HG02678 (cell line): ENCODE data around the gene IFITM5.
"Not testable (repeated sequence)": the region's sequence is repeated elsewhere in the genome, so short reads cannot be mapped to it uniquely, and the experiment has no call there.

Source experiments
- ATAC-seq: cut with Tn5 transposase; IDR thresholded peaks from one replicate; pipeline ENCODE4 v1.9.1; 2021; ENCODE audit warnings: mild to moderate bottlenecking, moderate library complexity; ENCODE audit not compliant: unreplicated experiment

IFITM5 gene

DNA sequence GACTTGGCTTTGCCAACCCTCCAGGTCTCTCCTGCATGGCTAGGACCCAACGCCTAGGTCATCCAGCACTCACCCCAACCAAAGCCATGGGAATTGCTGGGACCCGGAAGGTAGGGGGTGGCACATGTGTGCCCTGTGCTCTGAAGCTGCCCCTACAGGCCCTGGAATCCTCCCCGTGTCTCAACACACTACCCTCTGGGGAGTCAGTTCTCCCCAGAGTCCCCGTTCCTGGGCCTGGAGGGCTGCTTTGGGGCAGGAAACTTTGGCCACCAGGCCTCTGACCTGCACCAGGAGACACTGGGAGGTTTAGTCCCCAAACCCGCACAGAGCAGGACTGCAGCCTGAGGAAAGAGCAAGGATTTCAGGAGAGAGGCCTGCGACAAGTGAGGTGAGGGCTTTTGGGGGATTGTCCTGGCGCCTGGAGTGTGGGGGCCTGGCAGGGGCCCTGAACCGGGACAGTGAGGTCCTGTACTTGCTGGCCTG is 14.0 kb upstream of the IFITM5 start:
- ATAC-seq: no peak

DNA sequence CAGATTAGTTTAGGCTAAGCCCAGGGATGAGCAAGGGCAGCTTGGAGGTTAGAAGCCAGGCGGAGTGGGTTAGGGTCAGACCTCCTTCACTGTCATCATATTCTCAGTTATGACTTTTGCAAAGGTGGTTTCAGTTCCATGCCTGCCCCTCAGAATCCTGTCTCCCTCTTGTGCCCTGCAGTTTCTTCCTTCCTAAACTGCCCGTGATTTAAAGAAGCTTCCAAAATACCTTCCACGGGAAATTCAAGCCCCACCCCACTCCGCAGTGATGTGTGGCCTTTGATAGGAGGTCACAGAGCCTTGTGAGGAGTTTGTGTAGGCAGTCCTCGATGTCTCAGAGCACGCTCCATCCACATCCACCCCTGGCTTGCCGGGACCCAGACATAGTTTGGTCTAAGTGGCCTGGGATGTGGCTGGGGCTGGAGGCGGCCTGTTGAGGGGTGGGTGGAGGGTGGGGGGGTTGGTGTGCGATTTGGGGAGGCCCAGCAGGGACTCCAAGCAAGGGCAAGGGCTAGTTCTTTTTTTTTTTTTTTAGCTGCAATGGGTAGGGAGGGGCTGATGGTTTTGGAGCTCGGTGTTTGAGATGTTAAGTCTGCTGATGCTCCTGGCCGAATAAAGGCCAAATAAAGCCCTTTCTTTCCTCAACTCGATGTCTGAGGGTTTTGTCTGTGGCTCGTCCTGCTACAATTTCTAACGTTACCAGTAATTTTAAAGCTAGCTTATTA is 12.9 kb upstream of the IFITM5 start:
- ATAC-seq: no peak

DNA sequence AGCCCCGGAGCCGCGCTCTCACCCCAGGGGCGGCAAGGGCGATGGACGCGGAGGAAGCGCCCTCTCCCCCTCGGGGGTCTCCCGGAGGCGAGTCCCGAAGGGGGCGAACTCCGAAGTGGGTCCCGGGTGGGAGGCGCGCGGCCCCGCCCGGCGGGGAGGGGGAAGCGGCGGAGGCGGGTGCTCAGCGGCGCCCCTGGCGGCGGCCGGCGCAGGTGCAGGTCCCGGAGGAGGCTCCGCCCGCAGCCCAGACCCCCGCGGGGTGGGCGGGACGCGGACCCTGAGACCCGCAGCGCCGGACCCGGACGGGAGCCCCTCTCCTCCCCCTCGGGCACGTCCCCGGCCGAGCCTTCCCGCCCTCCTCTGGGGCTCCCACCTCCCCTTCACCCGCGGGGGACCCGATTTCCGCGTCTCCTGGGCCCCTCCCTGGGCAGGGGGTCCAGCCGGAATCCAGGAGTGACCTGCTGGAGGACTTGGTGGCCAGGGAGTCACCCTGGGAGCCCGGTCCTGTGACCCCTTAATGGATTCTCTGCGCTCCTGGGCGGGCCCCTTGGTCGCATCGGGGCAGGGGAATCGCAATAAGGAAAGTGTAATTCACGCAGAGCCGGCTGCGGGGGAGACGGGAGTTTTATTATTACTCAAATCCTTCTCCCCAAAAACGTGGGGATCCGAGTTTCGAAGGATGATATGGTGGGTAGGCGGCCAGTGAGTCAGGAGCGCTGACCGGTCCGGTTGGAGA is 11.9 kb upstream of the IFITM5 start:
- ATAC-seq: peak; percentile 39

DNA sequence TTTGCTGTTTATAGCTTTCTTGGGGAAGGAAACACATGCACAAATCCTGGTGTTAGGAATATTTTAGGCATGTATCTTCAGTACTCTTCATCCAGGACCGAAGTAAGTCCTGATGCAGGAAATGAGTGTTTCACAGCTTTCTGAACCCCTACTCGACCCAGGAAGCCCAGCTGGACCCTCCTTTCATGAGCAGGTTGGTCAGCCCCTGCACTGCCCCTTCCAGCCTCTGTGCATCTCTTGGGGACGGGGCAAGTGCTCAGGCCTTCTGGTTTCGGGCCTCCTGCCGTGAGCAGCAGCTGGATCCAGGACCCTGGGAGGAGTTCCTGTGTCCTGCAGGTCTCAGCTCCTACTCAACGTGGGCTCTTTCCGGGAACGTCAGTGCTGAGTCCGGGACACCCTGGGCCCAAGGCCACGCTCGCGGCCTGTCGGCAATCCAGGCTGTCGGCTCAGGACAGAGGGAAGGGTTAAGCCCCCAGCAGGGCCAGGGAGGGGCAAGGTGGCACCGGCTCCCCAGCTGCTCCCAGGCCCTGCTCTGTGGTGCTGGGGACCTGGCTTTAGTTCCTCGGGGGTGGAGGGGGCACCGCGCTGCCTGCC is 10.8 kb upstream of the IFITM5 start:
- not testable (repeated sequence) for ATAC-seq

DNA sequence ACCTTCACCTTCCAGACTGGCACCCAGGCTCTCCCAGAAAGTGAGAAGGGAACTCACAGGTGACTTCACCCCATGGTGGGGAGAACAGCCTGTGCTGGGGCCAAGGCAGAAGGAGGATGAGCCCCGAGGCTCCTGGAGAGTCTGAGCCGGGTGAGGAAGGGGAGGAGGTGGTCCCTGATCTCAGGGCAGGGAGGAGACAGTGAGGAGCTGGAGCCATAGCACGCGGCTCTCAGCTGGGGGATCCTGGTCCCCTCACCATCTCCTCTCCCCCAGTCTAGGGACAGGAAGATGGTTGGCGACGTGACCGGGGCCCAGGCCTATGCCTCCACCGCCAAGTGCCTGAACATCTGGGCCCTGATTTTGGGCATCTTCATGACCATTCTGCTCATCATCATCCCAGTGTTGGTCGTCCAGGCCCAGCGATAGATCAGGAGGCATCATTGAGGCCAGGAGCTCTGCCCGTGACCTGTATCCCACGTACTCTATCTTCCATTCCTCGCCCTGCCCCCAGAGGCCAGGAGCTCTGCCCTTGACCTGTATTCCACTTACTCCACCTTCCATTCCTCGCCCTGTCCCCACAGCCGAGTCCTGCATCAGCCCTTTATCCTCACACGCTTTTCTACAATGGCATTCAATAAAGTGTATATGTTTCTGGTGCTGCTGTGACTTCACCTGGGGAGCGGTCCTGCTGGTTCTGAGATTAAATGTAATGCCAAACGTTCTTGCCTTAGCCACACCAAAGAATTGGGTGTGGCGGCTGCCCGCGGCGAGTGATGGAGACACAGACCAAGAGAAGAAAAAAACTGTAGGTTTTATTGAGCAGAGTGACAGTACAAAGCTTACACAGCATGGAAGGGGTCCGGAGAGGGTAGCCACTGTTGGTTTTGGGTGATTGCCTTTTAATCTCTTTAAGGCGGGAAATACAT is 9.7 kb upstream of the IFITM5 start:
- not testable (repeated sequence) for ATAC-seq

DNA sequence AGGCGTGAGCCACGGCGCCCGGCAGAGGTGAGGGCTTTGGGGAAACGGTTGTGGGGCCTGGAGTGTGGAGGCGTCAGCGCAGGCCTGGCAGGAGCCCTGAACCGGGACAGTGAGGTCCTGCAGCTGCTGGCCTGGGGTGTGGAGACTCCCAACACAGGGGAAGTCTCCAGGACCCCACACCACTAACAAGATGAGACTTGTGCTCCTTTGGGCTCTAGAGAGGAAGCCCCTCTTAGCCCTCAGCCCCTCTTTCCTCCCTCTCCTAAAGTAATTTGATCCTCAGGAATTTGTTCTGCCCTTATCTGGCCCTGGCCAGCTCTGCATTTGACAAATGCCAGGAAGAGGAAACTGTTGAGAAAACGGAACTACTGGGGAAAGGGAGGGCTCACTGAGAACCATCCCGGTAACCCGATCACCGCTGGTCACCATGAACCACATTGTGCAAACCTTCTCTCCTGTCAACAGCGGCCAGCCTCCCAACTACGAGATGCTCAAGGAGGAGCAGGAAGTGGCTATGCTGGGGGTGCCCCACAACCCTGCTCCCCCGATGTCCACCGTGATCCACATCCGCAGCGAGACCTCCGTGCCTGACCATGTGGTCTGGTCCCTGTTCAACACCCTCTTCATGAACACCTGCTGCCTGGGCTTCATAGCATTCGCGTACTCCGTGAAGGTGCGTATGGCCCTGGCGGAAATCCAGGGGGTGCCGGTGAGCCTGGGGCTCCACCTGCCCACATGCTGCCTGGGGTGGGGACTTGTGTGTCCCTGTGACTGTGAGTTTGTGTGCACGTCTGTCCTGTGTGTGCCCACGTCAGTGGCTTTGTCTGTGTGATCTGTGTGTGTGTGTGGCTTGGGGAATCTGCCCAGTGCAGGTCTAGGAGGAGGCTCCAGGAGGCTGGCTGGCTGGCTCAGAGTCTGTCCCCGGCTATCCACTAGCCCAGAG is 8.7 kb upstream of the IFITM5 start, which contains the start of gene IFITM2:
IFITM2 (plus strand) TSS at position 51 of the 943 bp plus-strand sequence; CDS start at position 428, 377 bp downstream.
- ATAC-seq: not testable (repeated sequence)

DNA sequence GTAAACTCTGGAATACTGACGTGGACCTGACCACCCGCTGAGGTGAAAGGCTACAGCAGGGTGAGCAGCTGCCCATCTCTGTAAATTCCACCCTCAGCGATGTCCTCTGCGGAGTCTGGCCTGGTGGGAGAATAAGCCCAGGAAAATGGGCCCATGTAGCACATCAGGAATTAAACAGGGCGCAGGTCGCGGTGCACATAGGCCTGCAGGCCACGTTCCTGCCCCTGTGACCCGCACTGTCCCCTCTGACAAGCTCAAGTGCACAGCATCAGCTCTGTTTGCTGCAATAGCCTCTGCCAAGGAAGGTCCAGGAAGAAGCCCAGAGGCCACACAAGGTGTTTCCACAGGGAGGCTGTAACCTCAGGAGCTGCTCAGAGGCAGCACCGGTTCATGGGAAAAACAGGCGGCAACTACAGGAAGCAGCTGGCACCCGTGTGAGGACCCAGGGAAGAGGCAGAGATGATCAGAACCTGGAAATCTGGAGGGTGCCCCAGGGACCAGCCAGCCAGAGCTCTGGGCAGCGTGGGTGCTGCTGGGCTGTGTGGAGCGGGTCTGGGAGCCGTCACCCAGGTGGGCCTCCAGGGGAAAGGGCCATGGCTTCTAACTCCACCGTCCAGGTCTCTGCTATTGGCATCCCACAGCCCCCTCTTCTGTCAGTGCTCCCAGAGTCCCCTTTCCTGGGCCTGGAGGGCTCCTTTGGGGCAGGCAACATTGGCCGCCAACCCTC is 7.5 kb upstream of the IFITM5 start:
- no peak for ATAC-seq

DNA sequence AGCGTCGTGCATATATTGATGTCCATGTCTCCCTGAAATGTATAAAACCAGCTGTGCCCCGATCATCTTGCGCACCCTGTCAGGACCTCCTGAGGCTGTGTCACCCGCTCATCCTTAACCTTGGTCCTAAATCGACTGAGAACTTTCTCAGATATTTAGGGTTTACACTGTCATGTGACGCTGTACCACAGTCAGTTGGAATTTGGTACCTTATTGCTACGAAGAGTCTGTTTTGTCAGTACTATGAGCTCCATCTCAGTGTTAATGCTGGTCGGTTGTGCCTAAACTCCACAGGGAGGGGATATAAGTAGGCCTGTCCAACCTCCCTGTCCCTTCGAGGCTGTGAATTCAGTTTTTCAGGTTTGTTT is 6.5 kb upstream of the IFITM5 start:
- ATAC-seq: no peak

DNA sequence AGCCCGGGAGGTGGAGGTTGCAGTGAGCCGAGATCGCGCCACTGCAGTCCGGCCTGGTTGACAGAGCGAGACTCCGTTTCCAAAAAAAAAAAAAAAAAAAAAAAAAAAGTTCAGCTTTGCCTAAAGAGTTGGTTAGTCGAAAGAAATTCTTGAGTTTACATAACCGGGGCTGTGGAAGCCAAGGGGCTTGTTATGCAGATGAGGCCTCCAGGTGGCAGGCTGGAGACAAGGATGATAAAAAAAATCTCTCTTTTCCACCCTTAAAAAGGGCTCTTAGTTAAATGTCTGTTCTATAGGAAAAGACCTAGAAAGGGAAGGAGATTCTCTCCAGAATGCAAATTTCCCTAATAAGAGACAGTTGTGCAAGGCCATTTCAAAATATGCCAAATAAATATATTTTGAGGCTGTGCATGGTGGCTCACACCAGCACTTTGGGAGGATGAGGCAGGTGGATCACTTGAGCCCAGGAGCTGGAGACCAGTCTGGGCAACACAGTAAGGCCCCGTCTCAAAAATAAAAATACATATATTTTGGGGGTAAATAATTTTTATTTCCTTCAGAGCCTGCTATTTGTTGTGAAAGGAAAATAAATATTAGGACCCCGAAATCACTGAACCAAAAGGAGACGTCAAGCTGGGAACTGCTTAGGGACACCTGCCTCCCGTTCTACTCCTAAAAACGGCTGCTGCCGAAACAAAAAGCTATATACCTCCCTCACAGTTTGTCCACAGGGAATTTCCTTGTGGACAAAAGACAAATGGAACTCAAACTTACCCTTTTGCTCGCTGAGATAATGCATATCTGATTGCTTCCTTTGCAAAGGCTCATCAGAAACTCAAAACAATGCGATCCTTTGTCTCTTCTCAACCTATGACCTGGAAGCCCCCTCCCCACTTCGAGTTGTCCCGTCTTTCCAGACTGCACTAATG is 5.9 kb upstream of the IFITM5 start:
- ATAC-seq: no peak

DNA sequence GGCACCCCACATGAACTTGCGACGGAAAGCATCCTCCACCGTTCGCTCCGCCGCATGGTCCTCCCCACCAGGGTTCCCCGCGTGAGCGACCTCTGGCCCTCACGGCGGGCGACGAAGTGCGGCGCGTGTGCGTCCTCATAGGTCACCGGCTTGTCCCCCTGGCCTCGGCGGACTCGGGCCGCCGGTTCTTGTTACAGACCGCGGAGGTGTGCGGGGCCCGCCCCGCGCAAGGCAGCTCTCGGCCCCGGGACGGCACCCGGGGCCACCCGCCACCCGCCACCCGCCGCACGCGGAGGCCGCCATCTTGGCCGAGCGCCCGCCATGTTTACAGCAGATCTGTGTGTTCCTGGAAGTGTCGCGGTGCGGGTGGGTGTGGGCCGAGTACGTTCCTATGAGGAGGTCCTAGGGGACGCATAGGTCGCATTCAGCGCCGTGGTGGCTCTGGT is 4.8 kb upstream of the IFITM5 start:
- ATAC-seq: no peak

DNA sequence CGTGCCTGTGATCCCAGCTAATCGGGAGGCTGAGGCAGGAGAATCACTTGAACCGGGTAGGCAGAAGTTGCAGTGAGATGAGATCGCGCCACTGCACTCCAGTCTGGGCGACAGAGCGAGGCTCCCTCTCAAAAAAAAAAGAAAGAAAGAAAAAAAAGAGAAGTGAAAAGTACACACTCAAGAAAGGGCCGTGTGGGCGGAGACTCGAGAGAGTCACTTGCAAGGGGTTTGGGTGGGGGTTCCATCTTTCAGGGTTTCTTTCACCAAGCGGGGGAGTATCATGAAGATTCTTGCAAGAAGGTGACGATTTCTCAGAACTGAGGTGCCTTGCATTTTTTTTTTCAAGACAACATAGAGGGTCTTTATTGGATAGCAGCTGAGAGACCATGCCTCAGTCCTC is 4.0 kb upstream of the IFITM5 start:
- no peak for ATAC-seq

DNA sequence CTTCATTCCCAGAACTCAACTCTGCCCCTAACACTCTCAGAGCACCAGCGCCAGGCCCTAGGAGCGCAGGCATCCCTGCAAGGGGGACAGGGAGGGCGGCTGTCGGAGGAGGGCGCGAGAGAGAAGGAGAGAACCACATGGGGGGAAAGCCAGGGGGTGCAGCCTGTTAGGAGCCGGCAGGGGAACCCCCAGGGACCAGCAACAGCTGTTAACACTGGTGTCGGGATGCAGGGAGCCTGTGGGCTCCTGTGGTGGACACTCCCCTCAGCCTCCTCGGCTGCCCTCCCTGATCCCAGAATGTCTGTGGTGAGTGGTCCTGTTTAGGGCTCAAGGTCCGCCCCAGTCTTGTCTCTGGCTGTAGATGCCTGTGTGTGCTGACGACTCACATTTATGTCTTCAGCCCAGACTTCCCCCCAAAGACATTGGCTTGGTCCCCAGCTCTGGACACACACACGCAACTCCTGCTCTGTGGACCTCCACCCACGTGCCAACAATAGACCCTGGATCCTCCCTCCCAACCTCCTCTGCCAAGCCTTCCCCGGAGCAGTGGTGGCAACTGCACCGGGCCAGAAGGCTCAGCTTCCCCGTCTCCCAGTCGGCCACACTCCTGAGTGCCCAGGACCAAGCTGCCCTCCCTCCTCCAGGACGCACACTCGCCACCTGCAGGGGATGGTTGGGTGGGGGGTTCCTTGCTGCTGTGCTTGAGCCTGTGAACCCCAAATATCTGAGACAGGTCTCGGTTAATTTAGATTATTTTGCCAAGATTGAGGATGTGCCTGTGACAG is 817 bp upstream of the IFITM5 start:
- ATAC-seq: no peak

DNA sequence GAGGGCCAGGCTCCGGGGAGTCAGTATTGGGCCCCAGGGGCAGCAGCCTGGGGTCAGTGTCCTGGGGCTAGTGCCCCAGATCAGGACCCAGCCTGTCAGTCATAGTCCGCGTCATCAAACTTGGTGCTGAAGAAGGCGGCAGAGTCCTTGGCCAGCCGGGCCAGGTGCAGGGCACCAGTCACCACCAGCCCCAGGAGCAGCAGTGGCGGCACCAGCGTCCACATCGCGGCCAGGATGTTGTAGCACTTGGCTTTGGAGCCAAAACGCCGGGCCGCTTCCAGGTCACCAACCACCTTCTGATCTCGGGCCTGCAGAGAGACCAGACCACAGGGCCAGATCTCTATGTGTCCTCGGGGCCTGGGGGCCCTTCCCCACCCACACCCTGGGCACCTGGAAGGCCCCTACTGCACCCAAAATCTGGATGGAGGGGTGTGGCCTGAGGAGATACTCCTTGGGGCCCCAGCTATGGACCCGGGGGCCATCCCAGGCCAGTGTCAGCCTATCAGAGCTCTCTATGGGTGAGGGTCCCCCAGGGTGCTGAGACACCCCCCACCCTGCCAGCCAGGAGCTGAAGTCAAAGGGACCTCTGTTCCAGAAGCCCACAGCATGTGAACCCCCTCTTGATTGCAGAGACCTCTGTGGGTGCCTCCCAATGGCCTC is 790 bp downstream of the IFITM5 start:
- ATAC-seq: no peak

DNA sequence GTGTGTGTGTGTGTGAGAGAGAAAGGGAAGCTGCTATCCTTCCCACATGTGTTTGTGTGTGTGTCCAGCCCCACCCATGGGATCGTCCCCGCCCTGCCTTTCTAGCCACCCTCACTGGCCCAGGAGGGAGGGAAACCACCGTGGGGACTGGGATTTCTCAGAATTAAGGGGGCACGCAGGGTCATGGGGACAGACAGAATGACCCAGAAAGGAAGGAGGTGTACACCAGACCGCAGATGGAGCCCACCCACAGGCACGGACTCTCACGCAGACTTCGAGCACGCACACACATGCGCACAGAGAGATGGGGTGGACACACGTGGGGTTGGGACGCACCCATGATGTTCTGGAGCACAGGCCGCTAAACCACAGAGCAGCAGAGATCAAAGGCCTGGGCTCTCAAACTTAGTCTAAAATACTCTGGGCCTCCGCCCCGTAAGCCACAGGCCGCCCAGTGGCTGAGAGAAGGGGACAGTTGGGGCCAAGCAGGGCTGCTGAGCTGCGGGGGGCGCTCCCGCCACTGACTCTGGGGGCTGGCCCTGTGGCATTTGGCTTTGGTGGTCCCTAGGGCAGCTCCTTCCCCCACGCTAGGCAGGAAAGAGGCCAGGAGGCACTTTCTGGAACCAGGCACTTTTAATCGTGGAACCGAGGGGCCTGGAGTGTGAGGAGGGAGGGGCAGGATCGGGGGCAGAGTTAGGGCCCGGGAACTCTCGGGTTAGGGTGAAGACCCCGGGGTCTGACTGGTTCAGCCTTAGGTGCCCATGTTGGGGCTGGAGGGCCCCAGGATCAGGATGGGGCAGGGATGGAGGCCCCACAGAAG is 1.5 kb downstream of the IFITM5 start:
- ATAC-seq: no peak

DNA sequence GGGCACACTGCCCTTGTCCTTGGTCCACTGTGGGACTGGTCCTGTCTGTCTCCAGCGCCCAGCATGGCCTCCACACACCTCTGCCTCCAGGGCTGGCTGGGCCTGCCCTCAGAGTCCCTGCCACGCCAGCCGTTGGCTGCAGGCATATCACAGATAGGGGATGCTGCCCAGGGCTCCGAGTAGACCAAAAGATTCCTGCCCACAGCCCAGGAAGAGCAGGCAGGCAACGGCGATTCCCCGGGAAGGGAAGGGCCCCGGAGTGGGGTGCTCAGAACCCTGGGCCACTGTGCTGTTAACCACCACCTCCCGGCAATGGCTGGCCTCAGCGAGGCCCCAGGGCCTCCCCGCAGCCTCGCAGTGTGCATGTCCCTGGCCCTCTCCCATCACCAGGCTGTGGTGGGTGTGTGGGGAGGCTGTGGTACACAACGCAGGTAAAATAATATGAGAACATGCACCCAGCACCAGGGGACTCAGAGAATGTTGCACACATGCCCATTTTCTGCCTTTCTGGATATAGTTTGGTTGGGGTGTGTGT is 2.2 kb downstream of the IFITM5 start:
- ATAC-seq: no peak
